ENCODE data around the gene FOXN3.

- no peak for TF ChIP-seq CTCF (IDR thresholded peaks at IDR 0.05)
- no peak for TF ChIP-seq POLR2A (IDR thresholded peaks at IDR 0.05)
- TF ChIP-seq EP300 (IDR thresholded peaks at IDR 0.05), result no peak
Observed at GRCh38 chr14:89357655-89358297, 59.3 kb downstream of the FOXN3 start.
